ENCODE results near the gene TMEM131. TPM values are rescaled to one million over a fixed set of nuclear protein-coding genes. Genes with fewer than 3 reads are reported as not detected.

The TMEM131 gene
- total RNA-seq, 1 experiment from 2014 or later, result 29.2 TPM

DNA sequence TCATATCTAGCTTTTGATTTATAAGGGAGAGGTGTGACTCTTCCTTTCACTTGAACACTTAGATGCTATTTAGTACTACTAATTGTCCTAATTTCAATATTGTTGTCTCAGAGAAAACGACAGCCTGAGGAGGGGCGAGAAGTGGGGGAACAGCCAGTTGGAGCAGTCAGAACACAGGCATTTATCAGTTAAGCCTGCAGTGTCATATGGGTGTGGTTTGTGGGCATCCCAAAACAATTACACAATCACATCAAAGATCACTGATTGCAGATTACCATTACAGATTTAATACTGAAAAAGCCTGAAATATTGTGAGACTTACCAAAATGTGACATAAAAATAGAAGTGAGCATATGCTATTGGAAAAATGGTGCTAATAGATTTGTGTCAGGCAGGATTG, 15.8 kb downstream of the TMEM131 start:
- intact Hi-C loops (cut with micrococcal nuclease; ENCODE audit: unreplicated experiment), result loop anchor here (5.0 kb wide), 1 partner anchor 43 kb away; no protein-coding TSS in a partner anchor
- DNase-seq, result no peak
- Mint-ChIP-seq H3K36me3 (ENCODE audit: insufficient read depth, unreplicated experiment) (no peaks in the 10 kb centered on the region), H3K27ac (ENCODE audit: unreplicated experiment) (no peak overlapping the region), H3K27me3 (ENCODE audit: unreplicated experiment) (no peaks in the 10 kb centered on the region), H3K4me3 (ENCODE audit: low read depth, unreplicated experiment) (no peak overlapping the region), H3K9me3 (ENCODE audit: low read depth, unreplicated experiment) (no peaks in the 10 kb centered on the region), H3K4me1 (ENCODE audit: low read depth, unreplicated experiment) (no peaks in the 10 kb centered on the region)
- no TSS peak for BruUV-seq (replicated peaks)
- TF ChIP-seq CTCF (IDR thresholded peaks at IDR 0.05; ENCODE audit: unreplicated experiment), result no peak
- CTCF ChIA-PET, result no interaction called here

DNA sequence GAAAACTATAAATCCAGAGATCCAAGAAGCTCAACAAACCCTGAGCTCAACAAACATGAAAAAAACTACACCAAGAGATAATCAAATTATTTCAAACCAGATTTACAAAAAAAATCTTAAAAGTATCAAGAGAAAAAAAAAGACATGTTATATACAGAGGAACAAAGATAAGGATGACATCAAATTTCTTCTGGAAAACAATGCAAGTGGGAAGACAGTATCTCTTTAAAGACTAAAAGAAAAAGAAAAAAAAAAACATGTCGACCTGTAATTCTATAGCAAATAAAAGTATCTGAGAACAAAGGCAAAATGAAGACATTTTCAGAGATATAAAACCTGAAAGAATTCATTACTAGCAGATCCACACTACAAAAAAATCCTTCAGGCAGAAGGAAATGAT, 21.3 kb downstream of the TMEM131 start:
- CTCF ChIA-PET, result no interaction called here
- intact Hi-C loops (cut with micrococcal nuclease; ENCODE audit: unreplicated experiment), result no loop called here
- peaks cover 7% of the 10 kb centered on the region for H3K9me3 Mint-ChIP-seq (ENCODE audit: low read depth, unreplicated experiment)
- no peak overlapping the region for H3K4me3 Mint-ChIP-seq (ENCODE audit: low read depth, unreplicated experiment)
- H3K4me1 Mint-ChIP-seq (ENCODE audit: low read depth, unreplicated experiment), result peaks cover 9% of the 10 kb centered on the region
- no peak for DNase-seq
- H3K27ac Mint-ChIP-seq (ENCODE audit: unreplicated experiment), result no peak overlapping the region
- no peaks in the 10 kb centered on the region for H3K27me3 Mint-ChIP-seq (ENCODE audit: unreplicated experiment)
- TF ChIP-seq CTCF (IDR thresholded peaks at IDR 0.05; ENCODE audit: unreplicated experiment), result no peak
- no TSS peak for BruUV-seq (replicated peaks)
- no peaks in the 10 kb centered on the region for H3K36me3 Mint-ChIP-seq (ENCODE audit: insufficient read depth, unreplicated experiment)

DNA sequence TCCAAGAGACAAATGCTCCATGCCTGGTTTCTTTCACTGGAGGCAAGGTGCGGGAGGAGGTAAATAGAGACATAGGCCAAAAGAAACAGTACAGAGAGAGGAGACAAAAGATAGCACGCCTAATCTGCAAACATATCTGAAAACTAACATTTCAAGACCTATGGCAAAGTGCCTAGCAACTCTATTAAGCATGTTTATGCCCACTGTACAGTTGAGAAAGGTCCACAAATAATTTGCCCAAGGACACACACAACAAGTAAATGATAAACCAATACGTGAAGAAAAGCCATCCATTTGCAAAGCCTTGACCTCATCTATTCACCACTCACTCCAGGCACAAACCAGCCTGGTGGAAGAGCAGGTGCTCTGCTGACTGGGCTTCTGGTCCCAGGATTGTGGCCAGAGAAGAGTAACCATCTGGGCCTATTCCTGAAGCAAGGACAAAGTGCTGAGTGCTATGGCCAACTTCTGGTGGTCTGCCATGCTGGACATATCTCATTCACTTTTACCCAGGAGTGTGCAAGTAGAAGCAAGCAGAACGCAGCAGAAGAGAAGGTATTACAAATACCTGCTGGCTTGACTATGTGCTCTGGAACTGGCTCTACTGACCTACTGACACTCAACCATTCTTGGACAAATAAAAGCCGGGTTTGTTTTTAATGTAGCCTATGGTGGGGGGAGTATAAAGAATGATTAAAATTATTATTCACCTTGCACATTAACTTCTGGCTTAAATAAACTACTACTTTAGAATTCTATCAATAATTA, 25.3 kb downstream of the TMEM131 start:
- H3K4me3 Mint-ChIP-seq (ENCODE audit: low read depth, unreplicated experiment), result no peak overlapping the region
- intact Hi-C loops (cut with micrococcal nuclease; ENCODE audit: unreplicated experiment), result no loop called here
- no peak for DNase-seq
- no peaks in the 10 kb centered on the region for H3K36me3 Mint-ChIP-seq (ENCODE audit: insufficient read depth, unreplicated experiment)
- H3K27me3 Mint-ChIP-seq (ENCODE audit: unreplicated experiment), result no peaks in the 10 kb centered on the region
- no TSS peak for BruUV-seq (replicated peaks)
- CTCF ChIA-PET, result no interaction called here
- no peak overlapping the region for H3K27ac Mint-ChIP-seq (ENCODE audit: unreplicated experiment)
- peaks cover 28% of the 10 kb centered on the region for H3K4me1 Mint-ChIP-seq (ENCODE audit: low read depth, unreplicated experiment)
- TF ChIP-seq CTCF (IDR thresholded peaks at IDR 0.05; ENCODE audit: unreplicated experiment), result no peak
- peaks cover 7% of the 10 kb centered on the region for H3K9me3 Mint-ChIP-seq (ENCODE audit: low read depth, unreplicated experiment)

DNA sequence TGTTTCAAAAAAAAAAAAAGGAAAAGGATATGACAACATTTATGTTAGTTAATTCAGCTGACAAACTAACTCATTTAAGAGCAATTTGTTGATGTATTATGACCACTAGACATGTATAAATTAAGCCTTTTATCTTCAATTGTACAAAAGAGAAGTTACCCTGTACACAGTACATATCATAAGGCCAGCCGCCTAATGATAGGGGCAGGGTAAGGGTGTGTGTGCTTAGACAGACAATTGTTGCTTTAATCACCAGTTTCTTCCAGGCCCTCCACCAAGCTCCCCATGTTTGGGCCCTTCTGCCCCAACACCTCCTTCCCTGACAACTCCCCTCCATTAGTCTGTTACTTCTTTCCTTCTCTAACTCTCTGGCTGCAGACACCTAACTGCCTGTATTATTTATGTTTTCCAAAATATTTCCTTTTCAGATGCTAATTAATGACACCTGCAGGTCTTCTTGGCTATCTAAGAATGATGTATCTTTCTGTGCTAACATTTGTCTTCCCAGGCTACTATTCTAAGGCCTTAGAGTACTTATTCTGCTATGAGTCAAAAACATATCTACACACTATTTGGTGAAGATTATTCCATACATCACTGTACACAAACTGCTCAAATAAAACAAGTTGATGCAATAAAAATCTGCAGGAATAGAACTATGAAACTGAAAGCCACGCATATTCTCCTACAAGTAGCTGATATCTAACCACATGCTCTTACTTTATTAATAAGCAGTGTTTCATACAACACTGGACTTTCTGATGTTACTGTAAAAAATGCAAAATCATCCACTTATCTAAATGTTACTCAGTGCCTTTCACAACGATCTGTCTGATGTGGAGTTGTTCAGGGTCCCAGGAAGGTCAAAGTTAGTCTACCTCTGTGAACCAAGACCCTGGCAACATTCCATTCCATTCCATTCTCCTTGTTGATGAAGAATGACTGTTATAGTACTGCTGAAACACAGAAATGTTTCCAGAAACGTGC, 26.4 kb downstream of the TMEM131 start:
- CTCF ChIA-PET, result no interaction called here
- peaks cover 28% of the 10 kb centered on the region for H3K4me1 Mint-ChIP-seq (ENCODE audit: low read depth, unreplicated experiment)

More for the DNA sequence above, 26.4 kb downstream of the TMEM131 start:
- BruUV-seq (replicated peaks), result no TSS peak
- peaks cover 5% of the 10 kb centered on the region for H3K9me3 Mint-ChIP-seq (ENCODE audit: low read depth, unreplicated experiment)
- H3K36me3 Mint-ChIP-seq (ENCODE audit: insufficient read depth, unreplicated experiment), result no peaks in the 10 kb centered on the region
- no peak overlapping the region for H3K4me3 Mint-ChIP-seq (ENCODE audit: low read depth, unreplicated experiment)
- no peak for DNase-seq
- intact Hi-C loops (cut with micrococcal nuclease; ENCODE audit: unreplicated experiment), result no loop called here
- no peak overlapping the region for H3K27ac Mint-ChIP-seq (ENCODE audit: unreplicated experiment)
- H3K27me3 Mint-ChIP-seq (ENCODE audit: unreplicated experiment), result no peaks in the 10 kb centered on the region
- no peak for TF ChIP-seq CTCF (IDR thresholded peaks at IDR 0.05; ENCODE audit: unreplicated experiment)
